HG02610 (cell line): ENCODE results near the gene SLC25A42.

Source experiments
- ATAC-seq: cut with Tn5 transposase; IDR thresholded peaks from one replicate; pipeline ENCODE4 v1.9.1; 2021; ENCODE audit warnings: mild to moderate bottlenecking, moderate library complexity; ENCODE audit not compliant: unreplicated experiment

SLC25A42 gene

DNA sequence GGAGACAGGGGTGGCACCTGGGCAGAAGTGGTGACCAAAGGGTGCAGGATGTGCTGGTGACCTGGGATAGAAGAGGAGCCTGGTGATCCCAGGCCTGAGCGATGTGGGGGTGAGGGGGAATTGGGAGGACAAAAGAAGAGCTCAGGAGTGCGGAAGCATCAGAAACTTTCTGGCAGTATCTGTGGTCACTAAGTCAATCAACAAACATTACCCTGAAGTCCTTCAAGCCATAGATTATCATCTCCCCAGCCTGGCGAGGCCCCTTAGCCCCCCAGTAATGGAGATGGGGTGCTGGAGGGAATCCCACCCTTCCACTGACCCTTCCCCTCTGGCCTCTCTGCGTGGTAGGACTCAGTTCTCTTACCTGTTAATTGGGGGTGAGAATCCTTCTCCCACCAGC, 95.7 kb downstream of the SLC25A42 start:
- ATAC-seq: no peak

DNA sequence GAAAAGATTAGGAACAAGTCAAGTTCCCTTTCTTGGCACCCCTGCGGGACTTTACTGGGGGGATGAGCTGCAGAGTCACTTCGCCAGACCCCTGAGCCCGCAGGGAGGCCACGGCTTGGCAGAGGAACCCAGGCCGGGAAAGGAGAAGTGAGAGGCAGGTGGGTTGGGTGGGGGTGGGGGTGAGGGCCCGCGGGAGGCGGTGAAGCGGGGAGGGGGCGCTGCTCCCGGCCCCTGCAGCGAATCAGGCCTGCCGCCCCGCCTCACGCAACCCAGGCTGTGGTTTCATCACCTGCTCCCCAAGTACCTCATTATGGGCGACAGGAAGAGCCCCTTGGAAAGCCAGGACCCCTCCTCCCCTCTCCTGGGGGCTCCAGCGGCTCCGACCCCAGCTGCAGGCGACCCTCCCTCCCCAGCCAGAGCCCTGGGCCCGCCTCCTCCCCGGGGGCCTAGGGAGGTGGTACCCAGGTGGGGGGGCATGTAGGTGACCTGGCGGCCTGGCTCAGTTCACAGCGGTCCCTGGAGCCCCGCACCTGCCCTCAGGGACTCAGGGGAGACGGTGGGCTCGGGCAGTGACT, 96.8 kb downstream of the SLC25A42 start:
- ATAC-seq: no peak

DNA sequence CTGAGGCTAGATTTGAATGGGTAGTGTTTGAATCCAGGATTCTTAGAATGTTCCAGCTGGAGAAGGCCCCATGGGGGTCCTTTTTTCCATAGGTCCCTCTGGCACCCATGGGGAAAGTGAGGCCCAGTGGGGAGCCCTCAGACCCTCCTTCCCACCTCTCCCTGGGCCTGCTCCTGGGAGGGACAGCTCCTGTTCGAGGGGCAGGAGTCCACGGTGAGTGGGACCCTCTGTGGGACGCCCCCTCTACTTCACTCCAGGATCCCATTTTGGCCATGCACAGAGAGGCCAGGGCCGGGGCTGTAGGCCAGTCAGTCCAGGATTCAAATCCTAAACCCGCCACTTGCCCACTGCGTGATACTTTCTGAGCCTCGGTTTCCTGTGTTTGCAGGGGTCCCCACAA, 98.7 kb downstream of the SLC25A42 start:
- ATAC-seq: no peak
